SK-N-MC (cell line): ENCODE data around the gene TFR2.

Experiments
- EZH2 ChIP-seq: fragments of 200-600 bp; sonication (generic); IDR thresholded peaks from one replicate; pipeline ENCODE4 v1.6.1; 2017; ENCODE audit warnings: antibody characterized with exemption
- POLR2AphosphoS5 ChIP-seq: IDR thresholded peaks from 2 replicates; pipeline ENCODE4 v1.6.1; 2012; ENCODE audit warnings: mild to moderate bottlenecking, low read depth, low read length, borderline replicate concordance

DNA sequence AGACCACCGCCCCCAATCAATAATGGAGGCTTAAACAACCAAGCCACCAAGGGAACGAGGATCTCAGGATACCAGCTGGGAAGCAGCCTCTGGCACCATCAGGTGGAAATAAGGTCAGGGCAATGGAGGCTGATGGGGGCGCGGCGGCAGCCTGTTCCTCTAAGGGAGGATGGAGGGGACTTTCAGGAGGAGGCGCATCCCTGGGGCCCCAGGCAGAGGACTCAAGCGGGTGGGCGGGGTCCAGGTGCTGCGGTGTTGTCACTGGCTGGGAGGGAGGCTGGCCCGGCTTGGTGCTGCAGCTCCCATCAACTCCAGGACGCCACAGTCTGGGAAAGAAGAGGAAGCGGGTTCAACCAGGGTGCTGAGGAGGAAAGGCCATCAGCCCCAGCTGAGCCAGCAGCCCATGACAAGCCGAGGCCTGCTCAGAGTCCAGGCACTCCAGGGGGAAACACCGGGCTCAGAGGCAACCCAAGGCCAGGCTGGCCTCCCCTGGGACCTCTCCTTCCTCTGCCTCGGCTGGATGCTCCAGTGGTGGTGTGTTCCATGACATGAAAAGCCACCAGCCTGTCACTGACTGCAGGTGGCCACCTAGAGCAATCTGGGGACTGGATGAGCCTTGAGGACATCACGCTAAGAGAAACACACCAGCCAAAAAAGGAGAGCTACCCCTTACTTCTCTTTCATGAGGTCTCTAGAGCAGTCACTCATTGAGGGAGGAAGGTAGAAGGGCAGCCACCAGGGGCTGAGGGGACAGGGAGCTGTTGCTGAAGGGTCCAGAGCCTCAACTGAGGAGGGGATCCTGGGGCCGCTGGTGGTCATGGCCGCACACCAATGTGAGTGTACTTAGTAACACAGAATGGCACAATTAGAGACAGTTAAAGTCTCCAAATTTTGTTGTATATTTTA, 48.1 kb upstream of the TFR2 start:
- no peak for TF ChIP-seq EZH2
- TF ChIP-seq POLR2AphosphoS5 = no peak
